SU-DHL-6 (cell line): ENCODE data around the gene PUSL1.

Experiments
- EZH2phosphoT487 ChIP-seq: fragments of 200-600 bp; sonication (generic), shearing (Covaris generic); conservative IDR thresholded peaks from 2 replicates; pipeline ENCODE4 v1.6.1; 2018; ENCODE audit warnings: mild to moderate bottlenecking, antibody characterized with exemption, low read length, moderate library complexity, mixed read lengths
- TF ChIP-seq, protein P1 (sequence below): fragments of 200-600 bp; sonication (generic); IDR thresholded peaks from one replicate; pipeline ENCODE4 v1.5.1; 2017; ENCODE audit warnings: antibody characterized with exemption, mild to moderate bottlenecking, low read length, moderate library complexity; ENCODE audit not compliant: insufficient read depth, poor library complexity, severe bottlenecking

DNA sequence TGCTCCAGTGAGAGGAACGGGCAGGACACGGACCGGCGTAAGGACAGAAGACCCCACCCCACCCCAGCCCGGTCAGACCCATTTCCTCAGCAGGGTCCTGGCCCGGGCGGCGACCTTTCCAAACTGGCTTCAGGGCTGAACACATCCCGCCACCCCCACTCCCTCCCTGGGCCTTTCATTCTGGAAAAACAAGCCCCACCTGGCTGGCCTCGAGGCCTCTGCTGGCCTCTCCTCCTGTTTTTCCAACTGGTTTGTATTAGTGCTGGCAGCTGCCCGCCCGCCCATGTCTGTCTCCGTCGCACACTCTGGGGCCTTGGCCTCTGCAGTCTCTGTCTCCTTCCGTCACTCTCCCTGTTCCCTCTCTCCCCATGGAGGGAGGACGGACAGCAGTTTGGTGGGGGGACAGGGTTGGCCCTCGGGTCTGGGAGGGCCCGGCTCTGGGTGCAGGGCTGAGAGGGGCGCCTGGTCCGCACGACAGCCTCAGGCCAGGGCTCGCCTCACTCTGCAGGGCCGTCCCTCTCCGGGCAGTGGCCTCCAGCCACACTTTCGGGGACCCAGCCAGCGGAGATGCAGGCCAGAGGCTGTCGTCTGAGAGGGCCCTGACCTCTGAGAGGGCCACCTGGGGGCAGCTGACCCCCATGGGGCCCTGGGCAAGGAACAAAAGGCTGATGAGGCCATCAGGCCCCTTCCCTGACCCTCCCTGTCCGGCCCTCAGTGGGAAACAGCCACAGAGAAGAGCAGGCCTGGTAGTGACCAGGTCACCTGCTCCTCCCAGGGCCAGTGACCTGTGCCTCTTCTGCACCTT is 51.5 kb downstream of the PUSL1 start:
- TF ChIP-seq, protein P1, sequence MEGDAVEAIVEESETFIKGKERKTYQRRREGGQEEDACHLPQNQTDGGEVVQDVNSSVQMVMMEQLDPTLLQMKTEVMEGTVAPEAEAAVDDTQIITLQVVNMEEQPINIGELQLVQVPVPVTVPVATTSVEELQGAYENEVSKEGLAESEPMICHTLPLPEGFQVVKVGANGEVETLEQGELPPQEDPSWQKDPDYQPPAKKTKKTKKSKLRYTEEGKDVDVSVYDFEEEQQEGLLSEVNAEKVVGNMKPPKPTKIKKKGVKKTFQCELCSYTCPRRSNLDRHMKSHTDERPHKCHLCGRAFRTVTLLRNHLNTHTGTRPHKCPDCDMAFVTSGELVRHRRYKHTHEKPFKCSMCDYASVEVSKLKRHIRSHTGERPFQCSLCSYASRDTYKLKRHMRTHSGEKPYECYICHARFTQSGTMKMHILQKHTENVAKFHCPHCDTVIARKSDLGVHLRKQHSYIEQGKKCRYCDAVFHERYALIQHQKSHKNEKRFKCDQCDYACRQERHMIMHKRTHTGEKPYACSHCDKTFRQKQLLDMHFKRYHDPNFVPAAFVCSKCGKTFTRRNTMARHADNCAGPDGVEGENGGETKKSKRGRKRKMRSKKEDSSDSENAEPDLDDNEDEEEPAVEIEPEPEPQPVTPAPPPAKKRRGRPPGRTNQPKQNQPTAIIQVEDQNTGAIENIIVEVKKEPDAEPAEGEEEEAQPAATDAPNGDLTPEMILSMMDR = no peak
- no peak for TF ChIP-seq EZH2phosphoT487
